ENCODE measurements around the gene CHST8.

DNA sequence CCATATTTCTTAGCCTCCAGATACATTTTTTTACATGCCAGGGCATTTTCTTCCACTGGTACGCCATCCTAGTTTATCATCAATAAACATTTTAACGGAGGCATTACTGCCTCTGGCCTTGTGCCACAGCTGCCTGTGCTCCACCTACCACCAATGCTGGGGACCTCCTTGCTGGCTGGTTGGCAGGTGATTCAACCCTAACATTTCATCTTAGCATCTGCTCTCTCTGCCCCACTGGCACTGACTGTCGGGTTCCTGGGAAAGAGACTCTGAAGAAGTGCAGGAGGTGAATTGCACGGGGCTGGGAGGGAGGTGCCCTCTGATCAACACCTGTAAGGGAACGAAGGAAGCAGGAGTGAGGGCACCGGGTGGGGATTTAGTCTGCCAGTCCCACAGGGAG is 123.5 kb downstream of the CHST8 start:
- TF ChIP-seq LEF1 (IDR thresholded peaks at IDR 0.05; ENCODE audit: borderline replicate concordance): no peak
- no peak for TF ChIP-seq ELF4 (IDR thresholded peaks at IDR 0.05)
- no peak for TF ChIP-seq HDGF (IDR thresholded peaks at IDR 0.05; ENCODE audit: borderline replicate concordance)
- no peak for TF ChIP-seq FOXM1 (IDR thresholded peaks at IDR 0.05; ENCODE audit: borderline replicate concordance)
- no peak for TF ChIP-seq PKNOX1 (IDR thresholded peaks at IDR 0.05)
- TF ChIP-seq TARDBP (IDR thresholded peaks at IDR 0.05): no peak
- TF ChIP-seq NFRKB (IDR thresholded peaks at IDR 0.05): no peak
- no peak for TF ChIP-seq FOXA1 (IDR thresholded peaks at IDR 0.05)
- TF ChIP-seq L3MBTL2 (conservative IDR thresholded peaks at IDR 0.05): no peak
